H1 (cell line): Measurements from ENCODE around the gene RAB31. TPM values are rescaled to one million over a fixed set of nuclear protein-coding genes. Genes with fewer than 3 reads are reported as not detected.

Source experiments
- CTCF ChIA-PET: fragments of 300-600 bp; sonication (Branson Sonifier 250); formaldehyde crosslinking; loops from one replicate; lab custom pipeline; 2021; ENCODE audit not compliant: partially characterized antibody; lab: Charles Lee
- POLR2A ChIA-PET: fragments of 300-600 bp; sonication (Branson Sonifier 250); formaldehyde crosslinking; loops from one replicate; lab custom pipeline; 2021; ENCODE audit warnings: inconsistent platforms; ENCODE audit not compliant: partially characterized antibody; lab: Charles Lee
- DNase-seq, 2 experiments: peaks; one replicate each; pipeline versions ENCODE4 v3.0.0 to v3.0.0-alpha.2; 2010 to 2022; ENCODE audit warnings: low spot score in 2 of 2, low read depth in 1 of 2, mixed read lengths in 1 of 2
- FAIRE-seq: peaks from 2 replicates; lab custom pipeline; 2011; peaks lifted over from hg19 to GRCh38; lab: Jason Lieb, UNC
- H2AFZ ChIP-seq: 2 replicates; pipeline ENCODE4 v1.8.1; 2012; ENCODE audit warnings: low read length, inconsistent platforms
- H2AK5ac ChIP-seq: 2 replicates; pipeline ENCODE4 v1.6.1; 2013; ENCODE audit warnings: low read depth, low read length
- H2BK120ac ChIP-seq: replicated peaks from 2 replicates; pipeline ENCODE3; 2013; ENCODE audit warnings: low read depth, low read length, inconsistent platforms
- H2BK12ac ChIP-seq: 2 replicates; pipeline ENCODE4 v1.6.1; 2013; ENCODE audit warnings: low read depth, low read length
- H2BK15ac ChIP-seq: 2 replicates; pipeline ENCODE4 v1.6.1; 2013; ENCODE audit warnings: low read length
- H2BK20ac ChIP-seq: 2 replicates; pipeline ENCODE4 v1.6.1; 2013; ENCODE audit warnings: low read length
- H2BK5ac ChIP-seq: 2 replicates; pipeline ENCODE4 v1.6.1; 2013; ENCODE audit warnings: low read depth, low read length
- H3K14ac ChIP-seq: 2 replicates; pipeline ENCODE4 v1.6.1; 2013; ENCODE audit warnings: inconsistent platforms; ENCODE audit not compliant: insufficient read length
- H3K18ac ChIP-seq: 2 replicates; pipeline ENCODE4 v1.6.1; 2013; ENCODE audit warnings: low read length; ENCODE audit errors: extremely low read depth
- H3K23ac ChIP-seq: 2 replicates; pipeline ENCODE4 v1.6.1; 2013; ENCODE audit warnings: inconsistent platforms; ENCODE audit not compliant: insufficient read length
- H3K23me2 ChIP-seq: 2 replicates; pipeline ENCODE4 v1.6.1; 2013; ENCODE audit warnings: low read depth, low read length
- H3K27ac ChIP-seq: 2 replicates; pipeline ENCODE4 v1.6.1; 2011; ENCODE audit warnings: low read depth, low read length, inconsistent platforms
- H3K27me3 ChIP-seq, 4 experiments: replicated peaks in 1 of 4; 1 replicate in 1 of 4; 2 replicates in 3 of 4; pipeline versions ENCODE4 v1.6.1 to v1.8.1; 2011 to 2013; ENCODE audit warnings: low read length in 3 of 4, mild to moderate bottlenecking in 3 of 4, inconsistent platforms in 2 of 4, mixed read lengths in 2 of 4, moderate library complexity in 1 of 4; ENCODE audit not compliant: control insufficient read depth in 3 of 4, insufficient read depth in 3 of 4; ENCODE audit errors: extremely low read depth in 1 of 4
- H3K36me3 ChIP-seq, 4 experiments: 2 replicates each; pipeline versions ENCODE4 v1.6.1 to v1.8.1; 2011 to 2013; ENCODE audit warnings: mild to moderate bottlenecking in 4 of 4, low read length in 3 of 4, moderate library complexity in 2 of 4, control low read depth in 1 of 4, inconsistent platforms in 1 of 4; ENCODE audit not compliant: insufficient read depth in 4 of 4, control insufficient read depth in 2 of 4
- H3K4ac ChIP-seq: replicated peaks from 2 replicates; pipeline ENCODE3; 2013; ENCODE audit warnings: low read length, low read depth, mixed read lengths, inconsistent platforms; ENCODE audit not compliant: insufficient read length
- H3K4me1 ChIP-seq, 4 experiments: replicated peaks in 1 of 4; 1 replicate in 1 of 4; 2 replicates in 3 of 4; pipeline versions ENCODE4 v1.6.1 to v1.8.1; 2011 to 2013; ENCODE audit warnings: low read length in 3 of 4, inconsistent platforms in 2 of 4, mixed read lengths in 1 of 4; ENCODE audit not compliant: insufficient read depth in 4 of 4, control insufficient read depth in 3 of 4
- H3K4me2 ChIP-seq, 2 experiments: 2 replicates each; pipeline versions ENCODE4 v1.6.1 to v1.8.1; 2011 to 2013; ENCODE audit warnings: low read depth in 2 of 2, low read length in 2 of 2, control low read depth in 1 of 2, inconsistent platforms in 1 of 2, mild to moderate bottlenecking in 1 of 2; ENCODE audit not compliant: insufficient read depth in 1 of 2
- H3K4me3 ChIP-seq, 4 experiments: fragments of 200-600, 300-600 bp in 1 of 4; sonication (generic), shearing (Covaris generic), sonication (Bioruptor Twin) in 1 of 4; 2 replicates each; pipeline versions ENCODE4 v1.5.1 to v1.8.1; 2011 to 2016; ENCODE audit warnings: low read length in 4 of 4, low read depth in 3 of 4, control low read depth in 2 of 4, inconsistent platforms in 2 of 4, mild to moderate bottlenecking in 2 of 4, mixed read lengths in 1 of 4, moderate library complexity in 1 of 4; ENCODE audit not compliant: insufficient read depth in 2 of 4; ENCODE audit errors: extremely low read depth in 1 of 4
- H3K56ac ChIP-seq: replicated peaks from 2 replicates; pipeline ENCODE3; 2013; ENCODE audit warnings: low read depth, mild to moderate bottlenecking, mixed read lengths, low read length, inconsistent platforms; ENCODE audit not compliant: insufficient read length
- H3K79me1 ChIP-seq: 2 replicates; pipeline ENCODE4 v1.6.1; 2013; ENCODE audit warnings: low read depth, low read length, control low read depth
- H3K79me2 ChIP-seq, 2 experiments: 2 replicates each; pipeline versions ENCODE4 v1.6.1 to v1.8.1; 2012 to 2013; ENCODE audit warnings: low read length in 2 of 2, mild to moderate bottlenecking in 2 of 2, inconsistent platforms in 1 of 2; ENCODE audit not compliant: insufficient read depth in 2 of 2, control insufficient read depth in 1 of 2
- H3K9ac ChIP-seq, 4 experiments: replicated peaks in 1 of 4; 1 replicate in 1 of 4; 2 replicates in 3 of 4; pipeline versions ENCODE4 v1.6.1 to v1.8.1; 2011 to 2013; ENCODE audit warnings: low read depth in 3 of 4, low read length in 3 of 4, control low read depth in 2 of 4, mild to moderate bottlenecking in 2 of 4, moderate library complexity in 2 of 4, inconsistent platforms in 1 of 4; ENCODE audit errors: extremely low read depth in 1 of 4
- H3K9me3 ChIP-seq, 2 experiments: 2 replicates each; pipeline versions ENCODE4 v1.6.1 to v1.8.1; 2012 to 2013; ENCODE audit warnings: mild to moderate bottlenecking in 2 of 2, moderate library complexity in 2 of 2, control low read depth in 1 of 2, inconsistent platforms in 1 of 2, low read depth in 1 of 2, low read length in 1 of 2, mixed read lengths in 1 of 2; ENCODE audit not compliant: insufficient read depth in 2 of 2
- H4K20me1 ChIP-seq, 2 experiments: replicated peaks in 1 of 2; 2 replicates each; pipeline versions ENCODE3 to v1.8.1; 2011 to 2013; ENCODE audit warnings: inconsistent platforms in 2 of 2, low read length in 2 of 2, mild to moderate bottlenecking in 1 of 2; ENCODE audit not compliant: insufficient read depth in 2 of 2, control insufficient read depth in 1 of 2
- H4K5ac ChIP-seq: 2 replicates; pipeline ENCODE4 v1.6.1; 2013; ENCODE audit warnings: low read length, low read depth, mixed read lengths, inconsistent platforms; ENCODE audit not compliant: insufficient read length
- H4K8ac ChIP-seq: 2 replicates; pipeline ENCODE4 v1.8.0; 2013; ENCODE audit warnings: mild to moderate bottlenecking, moderate library complexity, low read length, inconsistent platforms; ENCODE audit not compliant: insufficient read depth; ENCODE audit errors: extremely low read depth
- H4K91ac ChIP-seq: replicated peaks from 2 replicates; pipeline ENCODE3; 2013; ENCODE audit warnings: low read length, mixed read lengths, inconsistent platforms; ENCODE audit not compliant: insufficient read length
- ATF3 ChIP-seq: IDR thresholded peaks from 2 replicates; pipeline ENCODE4 v1.6.1; 2011; ENCODE audit warnings: low read depth, mild to moderate bottlenecking, low read length; ENCODE audit not compliant: insufficient read depth
- BACH1 ChIP-seq: IDR thresholded peaks from 2 replicates; pipeline ENCODE4 v1.6.1; 2012; ENCODE audit warnings: low read length, improper control_type of control experiment
- CEBPB ChIP-seq: IDR thresholded peaks from 2 replicates; pipeline ENCODE4 v1.6.1; 2012; ENCODE audit warnings: low read depth, low read length
- CTCF ChIP-seq, 3 experiments: IDR thresholded peaks; 1 replicate in 2 of 3; 2 replicates in 1 of 3; pipeline versions ENCODE4 v1.5.1 to v1.6.1; 2011; ENCODE audit warnings: low read length in 3 of 3, mild to moderate bottlenecking in 3 of 3, inconsistent platforms in 2 of 3, low read depth in 1 of 3, moderate library complexity in 1 of 3; ENCODE audit not compliant: insufficient read depth in 1 of 3; ENCODE audit errors: control extremely low read depth in 1 of 3
- EZH2 ChIP-seq: fragments of 200-600 bp; sonication (generic); IDR thresholded peaks from 2 replicates; pipeline ENCODE4 v1.7.1; 2012; ENCODE audit warnings: low read depth, mild to moderate bottlenecking, moderate library complexity, low read length, inconsistent platforms; ENCODE audit not compliant: severe bottlenecking
- GTF2F1 ChIP-seq: IDR thresholded peaks from 2 replicates; pipeline ENCODE4 v1.6.1; 2012; ENCODE audit warnings: low read depth, low read length, improper control_type of control experiment, borderline replicate concordance
- HDAC6 ChIP-seq: IDR thresholded peaks from one replicate; pipeline ENCODE4 v1.7.1; 2012; ENCODE audit warnings: low read depth, mild to moderate bottlenecking, inconsistent platforms, low read length, moderate library complexity
- MAFK ChIP-seq: IDR thresholded peaks from 2 replicates; pipeline ENCODE4 v1.6.1; 2012; ENCODE audit warnings: low read depth, mild to moderate bottlenecking, improper control_type of control experiment, low read length
- RAD21 ChIP-seq, 2 experiments: IDR thresholded peaks in 1 of 2; conservative IDR thresholded peaks in 1 of 2; 2 replicates each; pipeline ENCODE4 v1.6.1; 2011; ENCODE audit warnings: low read depth in 2 of 2, low read length in 2 of 2, improper control_type of control experiment in 1 of 2, inconsistent platforms in 1 of 2, mild to moderate bottlenecking in 1 of 2, moderate library complexity in 1 of 2
- TCF12 ChIP-seq: IDR thresholded peaks from 2 replicates; pipeline ENCODE4 v1.6.1; 2011; ENCODE audit warnings: low read depth, mild to moderate bottlenecking, low read length
- WGBS, 2 experiments: shearing (Covaris generic) in 1 of 2; methylation state at CpG; one replicate each; pipeline versions ENCODE4 v1.1.6 to v1.1.7; 2013 to 2015; ENCODE audit warnings: low lambda C conversion rate in 2 of 2, mixed read lengths in 2 of 2, inconsistent platforms in 1 of 2, low coverage in 1 of 2, missing lambda C conversion rate in 1 of 2; ENCODE audit not compliant: insufficient replicate concordance in 2 of 2, insufficient coverage in 1 of 2, insufficient read length in 1 of 2; ENCODE audit errors: extremely low coverage in 1 of 2, missing lambda C conversion rate in 1 of 2; 5-methylcytosine and 5-hydroxymethylcytosine counted together
- polyA plus RNA-seq, 7 experiments: library from polyadenylated mRNA; depleted of rRNA in 3 of 7; stranded (reverse) in 5 of 7; unstranded in 2 of 7; fragments of >200 nt in 5 of 7; fragments of 200-250 nt in 2 of 7; gene quantifications; 1 replicate in 5 of 7; 2 replicates in 1 of 7; 4 replicates in 1 of 7; pipeline versions ENCODE4 v1.2.1 to v1.2.3, GENCODE V29; 2011 to 2013; ENCODE audit warnings: missing spikeins in 2 of 7, mixed read lengths in 2 of 7
- total RNA-seq: library from RNA; stranded (reverse); fragmentation: NEBNext Ultra II Directional; extraction: Animal tissue kit (Norgen Biotek cat#: 25700); gene quantifications from 2 replicates; pipeline ENCODE4 v1.2.1, GENCODE V29; 2021

Gene RAB31
- total and polyA plus RNA-seq, 2 of the 8 experiments (the other 6 are each of a cell fraction or from before 2014, with no cell fraction given), result 15.2 to 40.9 TPM

GRCh38 chr18:9661564-9661963 is 46.5 kb upstream of the RAB31 start:
- no peak overlapping the region for H4K5ac ChIP-seq
- no peak overlapping the region for H3K56ac ChIP-seq
- H3K4me3 ChIP-seq, result no peak overlapping the region
- H2AFZ ChIP-seq, result no peak overlapping the region
- H2BK12ac ChIP-seq, result no peak overlapping the region
- H3K23ac ChIP-seq, result no peak overlapping the region
- H4K20me1 ChIP-seq, result no peaks in the 10 kb centered on the region
- ChIA-PET POLR2A (interaction anchor here (0.7 kb wide), 1 partner anchor 47 kb away, joined by 3 read pairs; the partner anchor contains the start of gene PPP4R1), CTCF (interaction anchor here (0.6 to 2.3 kb wide), 10 partner anchors 8 to 141 kb away, joined by 3 to 12 read pairs (median 4); no protein-coding TSS in a partner anchor)
- no peak overlapping the region for H3K27ac ChIP-seq
- H3K9me3 ChIP-seq, result no peaks in the 10 kb centered on the region
- no peak overlapping the region for H3K4me2 ChIP-seq
- no peaks in the 10 kb centered on the region for H3K79me1 ChIP-seq
- H3K4me1 ChIP-seq, result no peaks in the 10 kb centered on the region
- H3K27me3 ChIP-seq, result no peaks in the 10 kb centered on the region
- no peaks in the 10 kb centered on the region for H3K23me2 ChIP-seq
- no peak overlapping the region for H2BK20ac ChIP-seq
- H2BK5ac ChIP-seq, result no peak overlapping the region
- no peak overlapping the region for H4K8ac ChIP-seq
- no peaks in the 10 kb centered on the region for H3K36me3 ChIP-seq
- no peak overlapping the region for H2AK5ac ChIP-seq
- H3K14ac ChIP-seq, result no peak overlapping the region
- no peaks in the 10 kb centered on the region for H3K79me2 ChIP-seq
- H2BK15ac ChIP-seq, result no peak overlapping the region
- no peak overlapping the region for H4K91ac ChIP-seq
- no peak overlapping the region for H3K4ac ChIP-seq
- FAIRE-seq (no peak), DNase-seq (no peak)
- no peak overlapping the region for H3K9ac ChIP-seq
- no peak overlapping the region for H2BK120ac ChIP-seq
- WGBS, 2 experiments, result 87% methylated on average over 1 of the region's 1 CpG; no CpG with 5 or more reads in 1 of the 2 experiments
- no peak overlapping the region for H3K18ac ChIP-seq
- TF ChIP-seq HDAC6 (no peak), BACH1 (no peak), ATF3 (no peak), GTF2F1 (no peak), TCF12 (no peak), EZH2 (no peak), CEBPB (no peak), CTCF (IDR thresholded peaks at IDR 0.05; ENCODE audit: control extremely low read depth in 1 of 3, insufficient read depth in 1 of 3, low read depth in 1 of 3, low read length in 3 of 3) (peak; percentile 35 to 53 (median 47)), MAFK (no peak), RAD21 (IDR thresholded peaks at IDR 0.05 in 1 of 2, conservative IDR thresholded peaks at IDR 0.05 in 1 of 2; ENCODE audit: low read depth in 2 of 2, low read length in 2 of 2) (peak; percentile 65 to 77)
